Measurements from ENCODE around the gene PDGFC.

PDGFC gene

GRCh38 chr4:156778606-156779005 is 193.0 kb downstream of the PDGFC start:
- H3K4me3 ChIP-seq (ENCODE audit: low read depth, low read length), result no peak overlapping the region
- no peak for TF ChIP-seq CTCF (IDR thresholded peaks at IDR 0.05; ENCODE audit: low read depth, low read length, missing control alignments)
- DNase-seq (ENCODE audit: low read depth), result no peak

- no peak for TF ChIP-seq CTCF (IDR thresholded peaks at IDR 0.05; ENCODE audit: low read depth, low read length, missing control alignments)
Observed at GRCh38 chr4:156778093-156778492, 193.5 kb downstream of the PDGFC start.

GRCh38 chr4:156775813-156776212 is 195.8 kb downstream of the PDGFC start:
- DNase-seq (ENCODE audit: low read depth), result no peak
- no peak overlapping the region for H3K4me3 ChIP-seq (ENCODE audit: low read depth, low read length)
- TF ChIP-seq CTCF (IDR thresholded peaks at IDR 0.05; ENCODE audit: low read depth, low read length, missing control alignments), result no peak

More at GRCh38 chr4:156778093-156778492, 193.5 kb downstream of the PDGFC start:
- H3K4me3 ChIP-seq (ENCODE audit: low read depth, low read length), result no peak overlapping the region
- DNase-seq (ENCODE audit: low read depth), result no peak

- no peak for TF ChIP-seq CTCF (IDR thresholded peaks at IDR 0.05; ENCODE audit: low read depth, low read length, missing control alignments)
- DNase-seq (ENCODE audit: low read depth), result no peak
- H3K4me3 ChIP-seq (ENCODE audit: low read depth, low read length), result no peak overlapping the region
Observed at GRCh38 chr4:156774422-156774821, 197.2 kb downstream of the PDGFC start.

GRCh38 chr4:156773648-156774357 is 197.8 kb downstream of the PDGFC start:
- TF ChIP-seq CTCF (IDR thresholded peaks at IDR 0.05; ENCODE audit: low read depth, low read length, missing control alignments), result no peak
- no peak overlapping the region for H3K4me3 ChIP-seq (ENCODE audit: low read depth, low read length)
- no peak for DNase-seq (ENCODE audit: low read depth)

- TF ChIP-seq CTCF (IDR thresholded peaks at IDR 0.05; ENCODE audit: low read depth, low read length, missing control alignments), result no peak
- no peak for DNase-seq (ENCODE audit: low read depth)
- no peak overlapping the region for H3K4me3 ChIP-seq (ENCODE audit: low read depth, low read length)
Observed at GRCh38 chr4:156771171-156771837, 200.3 kb downstream of the PDGFC start.

Data from GM12864 (cell line).